ENCODE data around the gene NPW. TPM values are rescaled to one million over a fixed set of nuclear protein-coding genes. Genes with fewer than 3 reads are reported as not detected.
"Not testable (repeated sequence)": the region's sequence is repeated elsewhere in the genome, so short reads cannot be mapped to it uniquely, and the experiment has no call there.

The NPW gene
- total RNA-seq, 1 donor from 2014 or later, result 0.80 TPM

DNA sequence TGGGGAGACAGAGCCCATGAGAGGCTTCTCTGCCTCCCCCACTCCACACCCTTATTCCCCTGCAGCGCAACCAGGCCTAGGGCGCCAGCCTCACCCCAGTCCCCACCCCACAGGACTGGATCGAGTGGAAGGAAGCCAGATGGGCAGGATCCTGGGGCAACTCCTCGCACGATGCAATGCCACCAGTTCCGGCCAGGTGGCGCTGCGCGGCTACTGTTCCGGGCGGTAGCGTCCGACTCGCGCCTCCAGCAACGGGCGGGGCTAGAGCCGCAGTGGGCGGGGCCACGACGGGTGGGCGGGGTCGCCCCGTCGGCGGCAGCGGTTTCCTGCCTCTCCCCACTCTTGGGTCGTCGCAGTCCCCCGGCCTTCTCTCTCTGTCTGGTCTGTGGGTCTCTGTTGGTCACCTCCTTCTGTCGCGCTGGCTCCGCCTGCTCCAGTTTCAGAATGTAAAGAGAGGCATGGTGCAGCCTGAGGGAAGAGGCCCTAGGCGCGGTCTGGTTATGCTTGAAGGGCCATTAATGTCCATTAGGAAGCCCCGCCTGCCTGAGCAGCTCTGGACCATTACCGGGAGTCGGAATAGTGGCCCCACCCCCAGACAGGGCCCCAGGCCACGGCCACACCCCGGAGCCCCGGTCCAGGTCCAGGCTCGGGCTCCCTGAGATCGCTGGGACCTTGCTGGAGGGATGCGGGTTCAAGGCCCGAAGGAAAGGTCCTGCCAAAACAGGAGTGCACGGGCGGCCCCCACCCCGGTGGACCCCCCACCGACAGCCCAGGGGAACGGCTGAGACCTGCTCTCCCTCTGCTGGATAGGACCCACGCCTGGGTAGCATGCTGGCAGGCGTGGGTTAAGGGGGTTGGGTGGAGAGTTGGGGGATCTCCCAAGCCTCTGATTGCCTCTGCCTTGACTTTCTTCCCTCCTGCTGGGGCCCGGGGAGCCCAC lies 3.8 kb downstream of the NPW start:
- peak; percentile 87 for ATAC-seq

DNA sequence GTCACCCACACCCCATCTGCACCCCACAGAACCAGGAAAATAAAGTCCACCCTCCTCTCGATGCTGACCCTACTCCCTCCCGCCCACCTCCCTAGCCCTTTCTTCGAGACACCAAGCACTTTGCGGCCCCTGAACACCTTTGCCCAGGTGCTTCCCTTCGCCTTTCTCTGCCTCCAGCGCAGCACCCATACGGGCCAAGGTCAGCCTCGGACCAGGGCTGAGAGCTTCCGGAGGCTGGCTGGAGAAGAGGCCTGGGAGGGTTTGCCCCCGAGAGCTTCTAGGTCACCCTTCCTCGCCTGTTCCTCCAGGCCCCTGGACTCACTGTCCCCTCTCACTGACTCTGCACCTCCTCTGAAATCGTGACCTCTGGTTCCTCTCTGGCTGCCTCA lies 4.4 kb downstream of the NPW start:
- ATAC-seq, result no peak

DNA sequence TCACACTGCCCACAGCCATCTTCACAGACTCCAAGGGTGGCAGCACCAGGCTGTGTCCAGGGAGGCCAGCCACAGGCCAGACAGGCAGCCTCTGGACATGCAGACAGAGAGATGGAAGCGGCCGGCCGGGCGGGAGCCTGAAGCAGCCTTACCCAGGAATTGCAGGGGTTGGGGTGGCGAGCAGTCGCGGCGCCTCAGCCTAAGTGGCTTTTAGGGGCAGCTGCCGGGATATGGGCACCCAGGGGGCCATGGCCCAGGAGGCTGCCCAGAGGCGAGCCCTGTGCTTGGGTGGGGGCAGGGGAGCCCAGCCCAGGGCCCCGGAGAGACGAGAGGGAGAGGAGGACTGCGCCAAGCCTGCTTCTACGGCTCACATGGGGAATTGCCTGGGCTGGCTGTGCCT lies 5.7 kb downstream of the NPW start:
- no peak for ATAC-seq

DNA sequence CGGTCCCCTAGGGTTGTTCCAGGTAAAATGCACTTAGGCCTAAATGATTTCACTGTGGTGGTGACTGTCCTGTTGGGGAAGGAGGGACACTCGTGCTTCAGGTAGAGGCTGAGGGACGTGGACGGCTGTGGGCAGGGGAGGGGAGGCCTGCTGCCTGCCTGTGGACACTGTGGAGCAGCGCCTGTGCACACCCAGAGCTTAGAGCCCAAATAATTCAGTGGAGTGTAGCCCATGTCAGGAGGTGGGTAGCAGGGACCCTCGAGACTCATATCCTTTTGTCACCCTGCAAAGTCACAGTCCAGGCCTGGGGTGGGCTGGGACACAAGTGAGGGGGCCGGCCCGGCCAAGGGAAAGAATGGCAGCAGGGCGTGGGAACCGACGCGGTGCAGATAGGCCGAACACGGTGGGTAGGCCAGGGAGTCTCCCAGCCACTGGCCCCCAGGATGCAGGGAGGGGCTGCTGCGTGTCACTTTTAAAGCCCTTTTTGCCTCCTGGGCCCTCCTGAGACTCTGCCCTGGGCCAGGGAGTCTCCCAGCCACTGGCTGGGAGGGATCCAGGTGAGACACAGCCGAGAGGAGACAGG lies 6.4 kb downstream of the NPW start:
- ATAC-seq, result no peak

DNA sequence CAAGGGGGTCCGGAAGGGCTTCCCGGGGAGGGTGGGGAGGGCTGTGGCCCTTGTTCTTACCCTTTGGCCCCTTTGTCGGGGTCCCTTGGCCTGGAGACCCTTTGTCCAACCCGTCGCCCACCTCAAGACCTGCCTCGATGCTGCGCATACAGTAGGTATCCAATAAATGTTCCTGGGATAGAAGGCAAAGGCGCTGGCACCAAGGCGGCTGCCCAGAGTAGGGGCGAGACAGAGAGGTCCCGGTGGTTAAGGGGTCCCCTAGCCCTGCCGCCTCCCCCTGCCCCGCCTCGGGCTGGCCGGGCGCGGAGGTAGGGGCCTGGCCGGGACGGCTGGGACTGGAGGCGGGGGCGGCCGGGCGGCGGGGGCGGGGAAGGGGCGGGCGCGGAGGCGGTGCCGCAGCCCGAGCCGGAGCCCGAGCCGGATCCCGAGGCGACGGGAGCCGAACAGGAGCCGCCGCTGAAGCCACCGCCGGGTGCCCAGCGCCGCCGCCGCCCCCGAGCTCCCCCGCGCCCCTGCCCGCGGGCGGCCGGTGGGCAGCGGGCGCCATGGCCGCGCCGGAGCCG lies 7.0 kb downstream of the NPW start, which contains the start of gene NHERF2:
Gene NHERF2, plus strand, starts transcription at position 442 of the 563 bp plus-strand sequence. Its CDS starts 104 bp downstream, at position 546.
- ATAC-seq, result no peak

DNA sequence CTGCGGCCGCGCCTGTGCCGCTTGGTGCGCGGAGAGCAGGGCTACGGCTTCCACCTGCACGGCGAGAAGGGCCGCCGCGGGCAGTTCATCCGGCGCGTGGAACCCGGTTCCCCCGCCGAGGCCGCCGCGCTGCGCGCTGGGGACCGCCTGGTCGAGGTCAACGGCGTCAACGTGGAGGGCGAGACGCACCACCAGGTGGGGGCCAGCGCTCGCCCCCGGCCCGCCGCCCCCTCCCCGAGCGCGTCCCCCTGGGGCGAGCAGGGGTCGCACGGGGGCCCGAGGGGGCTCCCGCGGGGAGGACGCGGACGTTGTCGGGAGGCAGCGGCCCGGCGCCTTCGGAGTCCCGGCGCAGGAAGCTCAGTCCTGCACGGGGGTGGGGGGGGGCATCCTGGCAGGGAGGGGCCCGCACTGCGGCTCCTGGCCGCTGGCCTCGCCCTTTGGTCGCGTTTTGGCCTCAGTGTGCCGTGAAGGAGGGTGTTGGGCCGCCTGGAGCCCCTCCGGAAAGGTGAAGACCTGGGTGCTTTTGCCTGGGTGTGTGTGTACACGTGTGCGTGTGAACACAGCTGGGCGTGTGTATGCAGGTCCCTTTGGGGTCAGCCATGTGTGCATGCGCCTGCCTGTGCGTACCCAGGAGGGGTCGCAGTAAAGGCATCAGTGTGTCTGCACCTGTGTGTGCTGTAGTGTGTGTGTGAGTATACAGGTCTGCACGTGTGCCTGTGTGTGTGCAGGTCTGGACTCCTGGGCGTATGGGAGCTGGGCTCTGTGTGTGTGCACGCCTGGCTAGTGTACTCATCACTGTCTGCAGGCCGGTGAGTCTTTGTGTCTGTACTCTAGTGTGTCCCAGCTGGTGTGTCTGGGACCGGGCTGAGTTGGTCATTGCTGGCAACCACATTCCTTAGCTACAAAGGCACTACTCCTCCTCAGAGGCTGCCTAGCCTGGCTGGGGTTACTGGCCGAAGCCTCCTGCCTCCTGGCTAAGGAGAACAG lies 7.7 kb downstream of the NPW start:
- ATAC-seq, result peak; percentile 6

DNA sequence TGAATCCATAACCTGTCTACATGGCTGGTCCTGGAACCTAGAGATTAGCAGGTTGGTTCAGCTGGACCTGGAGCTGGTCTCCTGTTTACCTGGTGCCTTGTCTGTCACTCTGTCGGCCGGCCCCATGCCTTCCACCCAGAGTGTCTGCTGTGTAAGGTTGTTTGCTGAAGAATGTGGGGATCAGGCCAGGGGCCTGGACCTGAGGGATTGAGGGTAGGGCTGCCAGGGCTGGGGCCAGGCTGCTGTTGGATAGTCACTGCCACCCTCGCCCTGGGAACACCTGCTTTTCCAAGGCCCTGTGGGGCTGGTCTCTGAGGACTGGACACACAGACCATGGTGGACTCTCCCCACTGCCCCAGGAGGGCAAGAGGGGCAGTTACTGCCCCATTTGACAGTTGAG lies 8.6 kb downstream of the NPW start:
- no peak for ATAC-seq

DNA sequence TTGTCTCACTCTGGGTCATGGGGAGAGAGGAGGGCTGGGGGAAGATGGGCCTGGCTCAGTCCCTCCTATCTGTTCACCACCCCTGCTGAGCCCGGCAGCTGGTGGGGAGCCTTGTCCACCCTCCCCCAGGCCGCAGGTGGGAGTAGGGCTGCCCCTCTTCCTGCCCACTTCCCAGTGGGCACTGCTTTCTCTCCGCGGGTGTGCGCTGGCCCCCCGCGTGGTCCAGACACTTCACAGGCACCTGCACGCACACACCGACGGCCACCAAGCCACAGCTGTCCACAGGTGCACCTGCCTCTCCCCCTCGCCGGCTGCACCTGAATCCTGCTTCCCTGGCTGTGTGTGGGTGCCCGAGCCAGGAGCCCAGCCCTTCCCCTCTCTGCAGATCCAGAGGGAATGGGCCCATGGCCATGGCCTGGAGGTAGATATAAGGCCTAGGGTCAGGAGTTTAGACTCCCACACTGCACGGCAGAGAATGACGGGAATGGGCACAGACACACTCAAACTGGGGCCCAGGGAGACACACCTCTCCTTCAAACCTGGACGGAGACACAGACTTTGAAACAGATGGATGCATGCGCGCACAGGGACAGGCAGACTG lies 9.1 kb downstream of the NPW start:
- no peak for ATAC-seq

DNA sequence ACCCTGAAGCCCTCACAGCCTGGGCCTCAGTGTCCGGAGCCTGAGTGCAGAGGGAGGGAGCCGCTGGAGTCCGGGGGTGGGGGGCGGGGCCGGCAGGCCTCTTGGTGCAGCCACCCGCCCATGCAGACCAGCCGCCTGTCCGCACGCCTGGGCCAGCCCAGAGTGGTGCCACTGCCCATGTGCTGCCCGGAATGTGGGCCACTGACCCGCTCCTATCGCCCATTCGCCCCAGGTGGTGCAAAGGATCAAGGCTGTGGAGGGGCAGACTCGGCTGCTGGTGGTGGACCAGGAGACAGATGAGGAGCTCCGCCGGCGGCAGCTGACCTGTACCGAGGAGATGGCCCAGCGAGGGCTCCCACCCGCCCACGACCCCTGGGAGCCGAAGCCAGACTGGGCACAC lies 9.8 kb downstream of the NPW start:
- no peak for ATAC-seq

DNA sequence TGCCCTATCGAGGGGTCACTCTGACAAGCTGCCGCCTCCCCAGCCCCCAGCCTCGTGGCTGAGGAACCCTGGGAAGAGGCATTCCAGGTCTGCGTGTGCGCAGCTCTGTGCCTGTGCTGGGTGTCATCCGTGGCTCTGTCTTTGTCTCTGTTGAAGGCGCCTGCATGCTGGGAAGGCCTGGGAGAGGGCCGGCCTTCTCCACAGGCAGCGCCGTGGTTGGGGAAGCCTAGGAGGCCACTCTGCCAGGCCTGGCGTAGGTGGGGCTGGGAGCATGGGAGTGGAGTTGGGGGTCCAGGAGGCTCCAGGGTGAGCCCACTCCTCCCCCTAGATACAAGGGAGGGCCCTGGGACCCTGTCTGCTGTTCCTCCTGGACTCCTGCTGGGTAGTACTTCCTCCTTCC lies 10.5 kb downstream of the NPW start:
- no peak for ATAC-seq

DNA sequence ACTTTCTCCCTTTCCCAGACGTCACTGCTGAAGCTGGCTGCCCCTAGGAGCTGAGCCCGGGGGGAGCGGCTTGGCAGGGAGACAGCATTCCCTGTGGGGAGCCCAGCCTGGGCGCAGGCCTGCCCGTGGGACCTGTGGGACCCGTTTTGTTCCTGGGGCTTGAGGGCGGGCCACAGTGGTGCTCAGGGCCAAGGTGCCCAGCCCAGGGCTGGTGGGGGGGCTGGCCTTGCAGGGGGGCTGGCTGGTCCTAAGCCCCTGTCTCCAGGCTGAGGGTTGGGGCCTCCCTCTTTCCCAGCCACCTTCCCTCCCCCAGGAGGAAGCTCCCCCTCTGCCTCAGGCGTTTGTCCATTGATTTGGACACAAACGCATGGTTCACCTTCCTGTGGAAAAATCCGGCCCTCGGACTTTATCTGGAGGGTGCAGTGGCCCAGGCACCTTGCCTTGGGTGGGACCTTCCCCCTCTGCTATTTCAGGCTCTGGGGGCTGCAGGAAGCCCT lies 11.5 kb downstream of the NPW start:
- peak; percentile 12 for ATAC-seq

DNA sequence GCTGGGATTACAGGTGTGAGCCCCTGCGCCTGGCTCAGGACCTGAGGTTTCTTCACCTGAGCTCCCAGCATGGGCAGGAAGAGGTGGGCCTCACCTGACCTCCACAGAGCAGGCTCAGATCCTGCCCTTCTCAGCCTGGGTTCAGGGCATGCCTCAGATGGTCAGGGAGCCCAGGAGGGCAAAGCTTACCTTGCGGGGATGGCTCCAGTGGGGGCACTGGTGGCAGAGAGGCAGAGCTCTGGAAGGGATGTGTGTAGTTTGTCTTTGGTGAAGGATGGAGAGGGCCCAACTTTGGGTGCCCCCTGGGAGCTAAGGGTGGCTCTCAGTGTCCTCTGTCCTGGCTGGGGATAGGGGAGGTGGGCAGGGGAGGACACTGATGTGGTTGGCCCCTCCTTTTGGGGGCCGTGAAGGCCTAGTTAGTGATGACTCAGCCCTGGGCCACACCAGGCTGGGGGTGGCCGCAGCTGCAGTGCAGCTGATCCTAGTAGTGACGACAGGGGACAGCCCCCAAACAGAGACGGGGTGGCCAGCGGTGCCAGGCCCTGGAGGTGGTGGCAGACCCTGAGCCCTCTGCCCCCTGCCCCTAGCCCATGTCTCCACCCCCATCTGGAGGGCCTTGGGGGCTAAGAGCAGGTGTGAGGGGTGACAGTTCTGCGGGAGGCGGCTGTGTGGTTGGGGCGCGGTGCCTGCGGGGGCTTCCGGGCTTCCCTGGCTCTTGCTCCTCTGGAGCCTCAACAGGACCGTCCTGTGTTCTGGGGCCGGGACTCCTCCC lies 12.9 kb downstream of the NPW start:
- peak; percentile 3 for ATAC-seq

DNA sequence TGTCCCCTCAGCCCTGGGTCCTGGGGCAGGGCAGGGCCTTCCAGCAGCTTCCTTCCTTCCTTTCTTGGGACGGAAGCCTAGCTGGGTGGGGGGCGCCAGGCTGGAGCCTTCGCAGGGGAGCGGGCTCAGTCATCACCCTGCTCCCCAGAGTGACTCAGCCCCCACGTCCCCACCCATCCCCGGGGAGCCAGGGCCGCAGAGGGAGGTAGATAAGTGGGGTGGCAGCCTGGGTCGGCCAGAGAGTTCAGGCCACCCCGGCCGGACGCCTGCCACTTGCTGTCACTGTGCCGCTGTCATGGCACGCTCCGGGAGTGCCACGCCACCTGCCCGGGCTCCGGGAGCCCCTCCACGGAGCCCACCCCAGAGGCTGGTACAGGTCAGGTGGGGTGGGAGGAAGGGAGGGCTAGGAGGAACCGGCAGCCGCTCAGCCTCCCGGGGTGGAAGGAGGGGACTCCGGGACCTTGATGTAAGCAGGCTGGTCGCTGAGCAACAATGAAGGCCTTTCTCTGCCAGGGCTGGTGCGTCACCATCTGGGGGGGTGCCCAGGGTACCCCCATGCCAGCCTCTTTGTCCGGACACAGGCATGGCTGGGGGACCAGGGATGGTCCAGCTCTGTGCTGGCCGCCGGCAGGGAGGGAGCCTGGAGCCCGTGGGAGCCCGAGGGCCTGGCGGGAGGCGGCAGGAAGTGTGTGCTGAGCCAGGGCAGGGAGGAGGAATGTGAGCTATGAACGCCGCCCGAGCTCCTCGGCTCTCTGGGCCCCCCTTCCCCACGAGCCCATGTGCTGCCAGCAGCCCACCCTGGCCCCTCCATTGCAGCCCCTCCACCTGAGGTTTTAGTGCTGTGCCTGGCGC lies 13.7 kb downstream of the NPW start:
- ATAC-seq, result peak; percentile 27

DNA sequence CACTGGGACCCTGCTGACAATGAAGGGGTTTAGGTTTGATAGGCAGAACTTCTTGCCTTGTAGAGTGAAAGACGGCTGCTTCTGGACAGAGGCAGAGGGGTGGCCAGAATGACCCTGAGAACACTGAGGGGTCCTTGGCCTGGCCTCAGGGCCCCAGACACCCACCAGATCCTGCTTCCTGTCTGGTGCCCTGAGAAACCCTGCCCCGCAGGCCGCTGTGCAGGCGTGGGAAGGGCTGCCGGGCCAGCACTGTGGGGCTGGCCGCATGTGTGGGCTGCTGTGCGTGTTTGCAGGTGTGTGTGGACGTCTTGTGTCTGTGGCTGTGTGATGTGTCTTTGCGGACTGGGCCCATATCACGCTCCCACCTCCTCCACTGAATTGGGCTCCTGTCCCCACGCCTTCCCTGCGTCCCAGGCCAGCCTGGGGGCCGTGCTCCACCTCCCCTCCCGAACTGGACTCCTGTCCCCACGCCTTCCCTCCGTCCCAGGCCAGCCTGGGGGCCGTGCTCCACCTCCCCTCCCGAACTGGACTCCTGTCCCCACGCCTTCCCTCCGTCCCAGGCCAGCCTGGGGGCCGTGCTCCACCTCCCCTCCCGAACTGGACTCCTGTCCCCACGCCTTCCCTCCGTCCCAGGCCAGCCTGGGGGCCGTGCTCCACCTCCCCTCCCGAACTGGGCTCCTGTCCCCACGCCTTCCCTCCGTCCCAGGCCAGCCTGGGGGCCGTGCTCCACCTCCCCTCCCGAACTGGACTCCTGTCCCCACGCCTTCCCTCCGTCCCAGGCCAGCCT lies 14.5 kb downstream of the NPW start:
- ATAC-seq, result not testable (repeated sequence)

DNA sequence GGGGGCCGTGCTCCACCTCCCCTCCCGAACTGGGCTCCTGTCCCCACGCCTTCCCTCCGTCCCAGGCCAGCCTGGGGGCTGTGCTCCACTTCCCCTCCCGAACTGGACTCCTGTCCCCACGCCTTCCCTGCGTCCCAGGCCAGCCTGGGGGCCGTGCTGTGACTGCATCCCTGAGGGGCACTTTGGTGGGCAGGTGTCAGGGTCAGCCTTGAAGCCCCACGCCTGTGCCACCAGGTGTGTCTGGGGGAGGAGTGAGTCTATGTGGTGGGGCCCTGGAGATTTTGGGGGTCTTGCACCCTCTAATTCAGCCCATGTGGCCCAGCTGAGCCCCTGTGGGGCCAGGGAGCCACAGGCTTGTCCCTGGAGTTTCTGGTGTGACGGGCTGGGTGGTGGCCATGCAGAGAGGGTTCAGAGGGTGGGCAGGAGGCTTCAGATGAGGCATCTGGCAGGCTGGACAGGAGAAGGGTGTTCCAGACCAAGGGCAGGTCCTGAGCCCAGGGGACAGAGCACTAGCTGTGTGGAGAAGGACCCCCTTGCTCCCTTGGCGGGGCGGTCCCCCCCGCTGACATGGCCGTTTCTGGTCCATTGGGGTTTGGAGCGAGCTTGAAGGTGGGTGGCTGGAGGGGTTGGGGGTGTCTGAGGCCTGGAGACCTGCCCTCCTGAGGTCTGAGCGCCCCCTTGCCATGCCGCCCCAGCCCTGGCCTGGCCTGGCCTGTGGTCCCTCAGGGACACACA lies 15.3 kb downstream of the NPW start:
- no peak for ATAC-seq

DNA sequence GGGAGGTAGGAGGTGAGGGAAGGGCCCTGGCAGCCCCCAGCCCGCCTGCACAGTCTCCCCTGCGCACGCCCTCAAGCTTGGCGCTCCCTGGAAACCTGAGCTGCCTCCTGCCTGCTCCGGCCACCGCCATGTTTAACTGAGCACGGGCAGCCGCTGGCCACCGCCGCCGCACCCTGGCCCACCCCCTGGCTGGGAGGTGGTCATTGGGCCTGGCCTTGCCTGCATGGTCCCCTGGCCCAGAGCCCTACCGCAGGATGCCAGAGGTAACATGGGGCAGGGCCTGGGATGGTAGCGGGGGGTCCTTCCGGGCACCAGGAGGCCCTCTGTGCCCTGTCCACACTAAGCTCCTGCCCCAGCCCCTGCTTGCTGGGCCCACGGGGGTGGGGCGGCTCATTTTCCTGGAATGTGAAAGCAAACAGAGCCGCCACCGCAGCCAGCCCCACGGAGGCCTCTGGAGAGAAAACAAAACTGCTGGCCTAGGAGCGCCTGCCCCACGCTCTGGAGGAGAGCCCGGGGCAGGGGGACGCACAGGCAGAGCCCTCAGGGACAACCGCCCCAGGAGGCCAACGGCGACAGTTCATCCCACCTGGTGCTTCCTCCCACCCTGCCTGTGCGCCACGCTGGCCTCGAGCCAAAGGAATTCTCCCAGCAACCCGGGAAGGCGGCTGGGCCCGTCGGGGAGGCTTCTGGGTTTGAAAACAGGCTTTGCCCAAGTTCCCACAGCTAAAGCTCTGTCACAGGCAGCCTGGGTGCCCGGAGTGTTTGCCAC lies 16.0 kb downstream of the NPW start:
- no peak for ATAC-seq

DNA sequence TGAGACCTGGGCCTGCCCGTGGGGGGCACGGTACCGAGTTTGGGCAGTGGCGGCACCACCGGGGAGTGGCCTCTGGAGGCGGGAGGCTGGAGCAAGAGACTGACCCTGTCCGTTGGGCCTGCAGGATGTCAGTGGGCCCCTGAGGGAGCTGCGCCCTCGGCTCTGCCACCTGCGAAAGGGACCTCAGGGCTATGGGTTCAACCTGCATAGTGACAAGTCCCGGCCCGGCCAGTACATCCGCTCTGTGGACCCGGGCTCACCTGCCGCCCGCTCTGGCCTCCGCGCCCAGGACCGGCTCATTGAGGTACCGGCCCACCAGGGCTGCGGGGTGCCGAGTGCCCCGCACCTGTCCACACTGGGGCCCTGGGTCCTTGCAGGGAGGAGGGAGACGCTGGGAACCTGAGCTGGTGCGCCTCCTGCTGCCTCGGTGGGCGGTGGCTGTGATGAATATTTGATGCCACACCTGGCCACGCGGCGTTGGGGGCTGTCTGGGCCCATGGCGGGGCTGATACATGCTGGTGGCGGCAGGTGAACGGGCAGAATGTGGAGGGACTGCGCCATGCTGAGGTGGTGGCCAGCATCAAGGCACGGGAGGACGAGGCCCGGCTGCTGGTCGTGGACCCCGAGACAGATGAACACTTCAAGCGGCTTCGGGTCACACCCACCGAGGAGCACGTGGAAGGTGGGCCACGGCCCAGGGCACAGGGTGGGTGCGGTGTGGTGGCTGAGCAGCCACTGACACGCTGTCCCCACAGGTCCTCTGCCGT lies 16.8 kb downstream of the NPW start:
- ATAC-seq, result no peak
